ENCODE results near the gene LRIF1.
A peak's percentile ranks its signal among the peaks of the same experiment; 100 is the strongest.
"Not testable (repeated sequence)": the region's sequence is repeated elsewhere in the genome, so short reads cannot be mapped to it uniquely, and the experiment has no call there.

LRIF1 gene

GRCh38 chr1:110951161-110951560 lies 12.6 kb downstream of the LRIF1 start:
- DNase-seq (ENCODE audit: extremely low spot score, insufficient read length, low read depth) (no peak), FAIRE-seq (no peak)

DNA sequence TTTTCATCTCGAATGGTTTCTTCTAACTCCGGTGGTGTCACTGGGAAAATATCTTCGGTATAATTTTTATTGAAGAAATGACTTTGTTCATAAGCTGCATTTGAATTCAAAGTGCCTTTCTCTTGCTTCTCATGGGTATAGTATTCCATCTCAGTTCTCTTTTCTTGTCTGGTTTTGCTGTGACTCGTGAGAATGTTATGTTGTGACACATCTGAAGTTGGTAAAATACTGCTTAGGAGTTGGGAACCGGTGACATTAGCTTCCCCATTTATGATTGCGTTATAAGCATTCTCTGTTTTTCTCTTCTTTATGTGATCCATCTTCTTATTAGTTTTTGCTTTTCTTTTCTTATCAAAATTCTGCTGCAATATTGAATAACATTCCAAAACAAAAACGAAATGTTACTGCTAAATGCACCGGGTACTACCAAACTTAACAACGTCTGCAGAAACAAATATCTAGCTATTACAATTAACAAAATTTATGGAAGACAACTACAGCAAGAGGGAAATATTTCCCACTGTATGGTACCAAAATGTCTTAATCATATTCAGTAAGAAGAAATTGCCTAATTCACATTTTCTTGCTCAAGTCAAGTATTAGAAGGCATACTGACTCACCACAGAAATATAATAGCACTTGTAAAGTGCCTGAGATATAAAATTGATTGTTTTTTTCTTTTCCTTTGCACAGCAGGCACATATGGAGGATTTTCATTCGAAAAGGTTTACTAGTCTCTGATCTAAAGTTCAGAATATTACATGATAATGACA lies 15.5 kb downstream of the LRIF1 start:
- no peak for FAIRE-seq
- DNase-seq (ENCODE audit: extremely low spot score, insufficient read length, low read depth): no peak

DNA sequence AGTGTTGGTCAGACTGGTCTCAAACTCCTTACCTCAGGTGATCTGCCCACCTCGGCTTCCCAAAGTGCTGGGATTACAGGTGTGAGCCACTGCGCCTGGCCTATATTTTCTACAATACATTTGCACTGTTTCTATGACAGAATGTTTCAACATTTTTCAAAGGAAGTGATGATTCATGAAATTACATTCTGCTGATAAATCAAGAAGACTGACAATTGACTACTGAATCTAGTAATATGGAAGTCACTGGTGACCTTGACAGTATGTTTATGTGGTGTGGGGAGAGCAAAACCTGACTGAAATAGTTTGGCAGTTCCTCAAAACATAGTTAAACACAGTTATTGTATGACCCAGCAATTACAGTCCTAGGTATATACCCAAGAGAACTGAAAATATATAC lies 18.1 kb downstream of the LRIF1 start:
- FAIRE-seq (no peak), DNase-seq (ENCODE audit: extremely low spot score, insufficient read length, low read depth) (no peak)

GRCh38 chr1:110944806-110945205 lies 18.9 kb downstream of the LRIF1 start:
- FAIRE-seq (no peak), DNase-seq (ENCODE audit: extremely low spot score, insufficient read length, low read depth) (no peak)

GRCh38 chr1:110936567-110936966 lies 27.2 kb downstream of the LRIF1 start:
- FAIRE-seq (no peak), DNase-seq (ENCODE audit: extremely low spot score, insufficient read length, low read depth) (no peak)

- DNase-seq (ENCODE audit: extremely low spot score, insufficient read length, low read depth); FAIRE-seq: not testable (repeated sequence)
Measured at GRCh38 chr1:110931097-110931496, 32.6 kb downstream of the LRIF1 start.

DNA sequence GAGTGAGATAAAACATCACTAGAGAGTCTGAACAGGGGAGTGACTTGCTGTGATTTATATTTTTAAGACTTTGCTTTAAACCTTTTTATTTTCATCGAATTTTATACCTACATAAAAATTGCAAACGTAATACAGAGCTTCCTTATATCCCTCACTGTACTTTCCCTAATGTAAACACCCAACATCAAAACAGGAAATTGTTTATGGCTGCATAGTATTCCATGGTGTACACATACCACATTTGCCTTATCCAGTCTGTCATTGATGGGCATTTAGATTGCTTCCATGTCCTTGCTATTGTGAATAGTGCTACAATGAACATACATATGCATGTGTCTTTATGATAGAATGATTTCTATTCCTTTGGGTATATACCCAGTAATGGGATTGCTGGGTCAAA lies 34.8 kb downstream of the LRIF1 start:
- FAIRE-seq: no peak
- no peak for DNase-seq (ENCODE audit: extremely low spot score, insufficient read length, low read depth)

DNA sequence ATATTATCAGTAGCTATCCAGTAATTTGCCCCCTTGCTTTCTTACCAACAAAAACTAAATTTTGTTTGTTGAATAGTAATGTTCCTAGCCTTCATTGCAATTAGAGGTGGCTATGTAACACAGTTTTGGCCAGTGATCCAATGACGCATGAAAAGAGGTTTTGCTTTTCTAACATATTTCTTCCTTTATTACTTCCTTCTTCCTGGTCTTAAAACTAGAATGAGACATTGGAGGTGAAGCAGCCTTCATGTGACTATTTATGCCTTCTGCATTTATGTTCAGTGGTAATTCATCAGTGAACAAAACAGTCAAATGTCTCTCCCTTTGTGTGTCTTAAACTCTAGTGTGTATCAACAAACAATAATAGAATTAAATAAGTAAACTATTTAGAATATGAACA lies 35.5 kb downstream of the LRIF1 start:
- DNase-seq (ENCODE audit: extremely low spot score, insufficient read length, low read depth) (no peak), FAIRE-seq (no peak)

DNA sequence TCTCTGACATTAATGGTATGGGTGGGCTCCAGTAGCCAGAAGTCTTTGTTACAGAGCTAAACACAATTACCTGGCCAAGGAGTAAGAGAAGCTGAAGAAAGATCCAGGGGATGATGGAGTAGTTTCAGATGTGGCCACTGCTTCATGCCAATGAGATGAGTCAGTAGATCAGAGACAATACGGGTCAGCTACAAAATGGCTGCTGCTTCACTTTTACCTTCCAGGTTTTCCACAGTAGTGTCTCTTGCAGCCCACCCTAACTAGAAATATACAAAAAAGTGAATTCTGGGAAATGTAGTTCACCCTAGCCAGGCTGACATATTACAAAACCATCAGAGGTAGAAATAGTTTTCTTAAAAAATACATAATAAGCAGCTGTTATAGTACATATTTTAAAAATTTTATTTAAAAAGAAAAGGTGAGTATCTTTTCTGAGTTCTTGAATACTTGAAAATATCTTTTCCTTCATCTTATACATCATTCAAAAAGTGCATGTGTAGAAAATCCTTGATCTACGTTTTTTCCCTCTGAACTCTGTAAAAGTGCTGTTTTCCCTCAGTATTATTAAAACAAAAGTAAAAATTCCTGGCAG lies 36.1 kb downstream of the LRIF1 start:
- FAIRE-seq: no peak
- no peak for DNase-seq (ENCODE audit: extremely low spot score, insufficient read length, low read depth)

DNA sequence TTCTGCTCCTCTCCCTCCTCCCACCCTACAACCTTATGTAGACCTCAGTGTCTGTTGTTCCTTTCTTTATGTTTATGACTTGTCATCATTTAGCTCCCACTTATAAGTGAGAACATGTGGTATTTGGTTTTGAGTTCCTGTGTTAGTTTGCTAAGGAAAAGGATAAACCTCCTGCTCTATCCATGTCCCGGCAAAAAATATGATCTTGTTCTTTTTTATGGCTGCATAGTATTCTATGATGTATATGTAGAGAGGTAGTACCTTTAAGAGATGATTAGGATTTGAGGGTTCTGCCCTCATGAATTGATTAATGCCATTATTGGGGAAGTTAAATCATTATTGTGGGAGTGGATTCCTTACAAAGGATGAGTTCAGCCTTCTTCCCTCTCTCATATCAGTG lies 41.8 kb downstream of the LRIF1 start:
- no peak for DNase-seq (ENCODE audit: extremely low spot score, insufficient read length, low read depth)
- FAIRE-seq: no peak

DNA sequence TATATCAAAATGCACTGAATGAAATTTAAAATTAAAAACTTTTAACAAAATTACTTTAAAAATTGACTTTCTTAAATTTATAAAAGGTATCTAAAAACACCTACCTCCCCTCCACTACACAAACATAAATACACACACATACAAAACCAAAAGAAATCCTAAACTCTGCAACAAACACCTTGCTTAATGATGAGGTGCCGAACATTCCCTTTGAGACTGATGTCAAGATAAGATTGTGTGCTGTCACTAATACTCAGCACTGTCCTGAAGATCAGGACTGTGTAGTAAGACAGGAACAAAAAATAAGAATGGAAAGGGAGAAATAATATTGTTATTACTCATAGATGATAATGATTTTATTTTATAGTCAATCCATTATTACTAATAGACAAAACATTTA lies 45.7 kb downstream of the LRIF1 start:
- DNase-seq (ENCODE audit: extremely low spot score, insufficient read length, low read depth) (no peak), FAIRE-seq (no peak)

- FAIRE-seq (peak; percentile 78), DNase-seq (ENCODE audit: extremely low spot score, insufficient read length, low read depth) (no peak)
Measured at GRCh38 chr1:110916669-110917306, 46.9 kb downstream of the LRIF1 start.

DNA sequence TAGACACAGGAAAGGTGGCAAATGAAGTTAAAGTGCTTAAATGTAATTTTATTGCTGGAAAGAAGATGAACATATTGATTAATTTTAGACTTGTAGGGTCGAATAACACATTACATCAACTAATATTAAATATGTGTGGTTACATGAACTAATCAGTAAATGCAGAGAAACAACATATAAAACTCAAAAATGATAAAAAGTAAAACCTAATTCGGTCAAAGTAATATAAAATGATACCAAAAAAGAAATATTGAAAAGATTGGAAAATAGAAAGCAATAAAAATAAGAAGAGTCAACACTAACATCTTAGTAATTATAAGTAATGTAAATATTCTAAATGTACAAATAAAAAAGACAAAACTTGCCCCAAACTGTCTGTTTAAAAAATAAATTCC lies 47.5 kb downstream of the LRIF1 start:
- DNase-seq (ENCODE audit: extremely low spot score, insufficient read length, low read depth) (no peak), FAIRE-seq (no peak)

GRCh38 chr1:110915804-110916203 lies 47.9 kb downstream of the LRIF1 start:
- FAIRE-seq (no peak), DNase-seq (ENCODE audit: extremely low spot score, insufficient read length, low read depth) (no peak)

- FAIRE-seq (no peak), DNase-seq (ENCODE audit: extremely low spot score, insufficient read length, low read depth) (no peak)
Measured at GRCh38 chr1:110914676-110915075, 49.0 kb downstream of the LRIF1 start.

DNA sequence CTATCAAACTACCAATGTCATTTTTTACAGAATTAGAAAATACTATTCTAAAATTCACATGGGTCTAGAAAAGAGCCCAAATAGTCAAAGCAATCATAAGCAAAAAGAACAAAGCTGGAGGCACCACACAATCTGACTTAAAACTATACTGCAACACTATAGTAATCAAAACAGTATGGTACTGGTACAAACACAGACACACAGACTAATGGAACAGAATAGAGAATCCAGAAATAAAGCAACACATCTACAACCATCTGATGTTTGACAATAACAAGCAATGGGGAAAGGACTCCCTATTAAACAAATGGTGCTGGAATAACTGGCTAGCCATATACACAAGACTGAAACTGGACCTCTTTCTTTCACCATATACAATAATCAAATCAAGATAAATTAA lies 50.9 kb downstream of the LRIF1 start:
- FAIRE-seq: no peak

GRCh38 chr1:110903853-110904500 lies 59.7 kb downstream of the LRIF1 start:
- DNase-seq (ENCODE audit: extremely low spot score, insufficient read length, low read depth) (no peak), FAIRE-seq (peak; percentile 39)

More for the DNA sequence above, 50.9 kb downstream of the LRIF1 start:
- no peak for DNase-seq (ENCODE audit: extremely low spot score, insufficient read length, low read depth)

GRCh38 chr1:110902820-110903463 lies 60.8 kb downstream of the LRIF1 start:
- no peak for DNase-seq (ENCODE audit: extremely low spot score, insufficient read length, low read depth)
- FAIRE-seq: peak; percentile 5

GRCh38 chr1:110899458-110899843 lies 64.3 kb downstream of the LRIF1 start:
- no peak for DNase-seq (ENCODE audit: extremely low spot score, insufficient read length, low read depth)
- no peak for FAIRE-seq

- FAIRE-seq: no peak
Measured at GRCh38 chr1:110898734-110899457, 64.8 kb downstream of the LRIF1 start.

More at GRCh38 chr1:110898734-110899457, 64.8 kb downstream of the LRIF1 start:
- DNase-seq (ENCODE audit: extremely low spot score, insufficient read length, low read depth): no peak

All from GM18507 (cell line).